GM21825 (cell line): ENCODE data around the gene FAM110D.

Experiments
- ATAC-seq: cut with Tn5 transposase; IDR thresholded peaks from one replicate; pipeline ENCODE4 v1.9.1; 2021; ENCODE audit warnings: mild to moderate bottlenecking, moderate library complexity; ENCODE audit not compliant: unreplicated experiment

Gene FAM110D

GRCh38 chr1:26161415-26162219, 2.7 kb downstream of the FAM110D start:
- ATAC-seq = no peak

- ATAC-seq = no peak
Observed at GRCh38 chr1:26162220-26162709, 3.4 kb downstream of the FAM110D start.

- ATAC-seq = no peak
Observed at GRCh38 chr1:26163684-26164035, 4.8 kb downstream of the FAM110D start.

DNA sequence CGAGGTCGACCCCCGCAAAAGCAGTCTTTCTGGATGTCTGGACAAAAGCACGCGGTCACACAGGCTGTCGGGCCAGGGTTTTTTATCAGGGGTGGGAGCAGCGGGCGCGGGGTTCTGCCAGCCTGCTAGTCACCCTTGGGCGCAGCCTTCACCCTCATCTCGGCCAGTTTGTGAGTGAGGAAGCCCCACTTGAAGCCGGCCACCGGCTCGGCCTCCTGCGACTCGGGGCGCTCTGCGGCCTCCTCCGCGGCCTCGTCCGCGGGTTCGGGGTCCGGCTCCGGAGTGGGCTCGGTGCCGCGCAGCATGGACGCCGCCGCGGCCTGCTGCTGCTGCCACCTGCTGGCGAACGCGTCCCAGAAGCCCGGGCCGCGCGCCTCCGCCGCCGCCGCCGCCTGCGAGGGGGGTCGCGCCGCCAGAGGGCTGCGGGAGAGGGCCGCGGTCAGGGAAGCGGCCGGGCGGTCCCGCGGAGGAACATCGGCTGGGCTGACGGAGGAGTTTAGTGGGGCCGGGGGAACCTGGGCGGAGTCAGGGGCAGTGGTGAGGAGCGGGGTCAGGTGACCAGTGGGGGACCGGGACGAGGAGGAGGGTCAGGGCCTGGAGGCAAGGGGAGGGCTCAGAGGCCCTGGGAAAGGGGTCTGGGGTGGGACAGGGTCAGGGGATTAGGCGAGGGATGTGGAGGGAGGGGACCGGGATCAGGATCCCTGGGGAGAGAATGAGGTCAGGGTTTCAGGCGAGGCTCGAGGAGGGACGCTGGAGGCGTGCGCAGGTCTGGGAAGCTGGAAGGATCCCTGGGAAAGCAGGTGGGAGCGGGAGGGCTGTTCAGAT, 5.4 kb downstream of the FAM110D start:
- ATAC-seq = no peak

- ATAC-seq = no peak
Observed at GRCh38 chr1:26164861-26165842, 6.3 kb downstream of the FAM110D start.

GRCh38 chr1:26166719-26167281, 7.9 kb downstream of the FAM110D start:
- ATAC-seq = no peak

DNA sequence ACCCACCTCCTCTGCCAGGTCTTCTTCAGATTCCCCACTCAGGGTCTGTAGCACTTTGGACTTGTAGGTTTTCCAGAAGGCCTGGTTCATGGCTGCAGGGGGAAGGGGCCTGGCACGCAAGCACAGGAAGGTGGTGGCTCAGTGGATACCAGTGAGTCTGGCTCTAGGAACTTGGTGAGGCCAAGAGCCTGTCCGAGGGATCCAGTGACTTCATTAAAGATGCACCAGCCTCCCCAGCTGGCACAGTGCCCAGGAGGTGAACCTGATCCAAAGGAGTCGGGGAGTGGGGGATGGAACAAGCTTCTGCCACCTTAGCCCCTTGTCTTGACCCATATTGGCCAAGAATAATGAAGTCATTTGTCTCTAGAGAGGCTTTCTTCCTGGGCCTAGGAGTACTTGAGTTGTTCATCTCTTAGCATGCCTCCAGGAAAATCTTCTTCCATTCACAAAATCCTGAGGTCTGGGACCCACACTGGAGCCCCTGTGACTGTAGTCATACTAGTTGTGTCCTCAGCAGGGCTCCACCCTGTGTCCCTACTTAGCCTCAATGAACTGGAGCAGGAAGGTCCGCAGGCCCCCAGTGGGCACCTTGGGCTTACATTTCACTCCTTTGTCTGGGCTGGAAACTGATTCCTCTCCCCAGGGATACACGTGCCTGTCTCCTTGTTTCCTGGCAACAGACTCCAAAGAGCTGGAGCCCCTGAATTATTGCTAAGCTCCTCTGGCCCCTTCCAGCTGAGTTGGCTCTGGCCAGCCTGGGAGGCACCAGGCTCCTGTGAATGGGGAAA, 9.7 kb downstream of the FAM110D start, which contains the start of gene C1orf232:
C1orf232 (minus strand) TSS at position 554 of the 788 bp plus-strand sequence; CDS start at position 90, 464 bp downstream.
- ATAC-seq = no peak

DNA sequence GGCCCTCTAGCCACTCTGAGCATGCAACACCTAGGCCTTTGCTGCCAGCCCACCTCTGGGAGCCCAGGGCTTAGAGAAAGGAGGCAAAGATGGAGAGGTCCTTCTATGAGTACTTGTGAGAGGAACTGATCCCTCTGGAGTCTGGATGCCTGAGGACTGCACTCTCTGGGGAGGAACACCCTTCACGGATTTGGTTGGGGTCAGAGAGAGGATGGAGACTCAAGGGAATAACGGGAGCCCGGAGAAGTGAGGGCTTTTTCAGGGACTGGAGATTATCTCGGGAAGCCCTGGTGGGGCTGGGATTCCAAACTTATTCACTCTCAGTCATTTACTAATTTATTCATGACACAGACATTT, 10.3 kb downstream of the FAM110D start:
- no peak for ATAC-seq

DNA sequence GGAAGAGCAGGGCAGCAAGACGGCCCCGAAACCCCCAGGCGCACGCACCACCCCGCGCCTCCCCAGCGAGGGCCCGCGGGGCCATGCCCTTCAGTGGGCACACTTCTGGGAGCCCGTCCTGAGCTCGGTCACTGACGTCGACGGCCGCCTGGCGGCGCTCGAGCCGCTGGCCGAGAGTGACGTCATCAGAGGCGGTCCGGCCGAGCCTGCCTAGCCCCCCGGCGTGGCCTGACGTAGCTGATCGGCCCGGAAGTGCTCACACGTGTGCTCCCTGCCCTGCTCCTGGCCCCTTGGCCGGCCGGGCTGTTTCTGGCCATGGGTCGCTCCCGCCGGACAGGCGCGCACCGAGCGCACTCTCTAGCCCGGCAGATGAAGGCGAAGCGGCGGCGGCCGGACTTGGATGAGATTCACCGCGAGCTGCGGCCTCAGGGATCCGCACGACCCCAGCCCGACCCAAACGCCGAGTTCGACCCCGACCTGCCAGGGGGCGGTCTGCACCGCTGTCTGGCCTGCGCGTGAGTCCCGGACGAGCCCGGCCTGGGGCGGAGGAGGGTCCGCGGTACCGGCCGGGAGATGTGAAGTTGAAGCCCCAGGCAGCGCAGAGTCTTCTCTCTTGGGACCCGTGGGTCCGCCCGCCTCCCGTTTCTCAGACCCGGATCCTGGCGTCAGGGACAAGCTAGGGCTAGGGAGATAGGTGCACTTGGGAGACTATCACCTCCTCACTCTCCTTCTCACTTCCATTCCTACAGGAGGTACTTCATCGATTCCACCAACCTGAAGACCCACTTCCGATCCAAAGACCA, 11.0 kb downstream of the FAM110D start, which contains the start of gene ZNF593:
ZNF593 (plus strand) TSS at position 240 of the 803 bp plus-strand sequence; CDS start at position 316, 76 bp downstream.
- peak; percentile 89 for ATAC-seq

DNA sequence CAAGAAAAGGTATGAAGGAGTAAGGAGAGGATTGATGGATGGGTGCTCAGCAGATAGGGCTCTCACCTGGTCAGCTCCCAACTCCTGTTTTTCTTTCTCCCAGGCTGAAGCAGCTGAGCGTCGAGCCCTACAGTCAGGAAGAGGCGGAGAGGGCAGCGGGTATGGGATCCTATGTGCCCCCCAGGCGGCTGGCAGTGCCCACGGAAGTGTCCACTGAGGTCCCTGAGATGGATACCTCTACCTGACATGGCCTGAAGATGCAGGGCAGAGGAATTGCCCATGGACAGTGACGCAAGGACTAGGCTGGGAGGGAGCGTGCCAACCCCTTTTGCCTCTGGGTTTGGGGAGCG, 11.6 kb downstream of the FAM110D start:
- no peak for ATAC-seq

GRCh38 chr1:26171084-26172072, 12.5 kb downstream of the FAM110D start, which contains the start of gene ZNF593OS:
ZNF593OS (minus strand) TSS chr1:26171832; CDS start chr1:26171661, 171 bp downstream.
- ATAC-seq = no peak

DNA sequence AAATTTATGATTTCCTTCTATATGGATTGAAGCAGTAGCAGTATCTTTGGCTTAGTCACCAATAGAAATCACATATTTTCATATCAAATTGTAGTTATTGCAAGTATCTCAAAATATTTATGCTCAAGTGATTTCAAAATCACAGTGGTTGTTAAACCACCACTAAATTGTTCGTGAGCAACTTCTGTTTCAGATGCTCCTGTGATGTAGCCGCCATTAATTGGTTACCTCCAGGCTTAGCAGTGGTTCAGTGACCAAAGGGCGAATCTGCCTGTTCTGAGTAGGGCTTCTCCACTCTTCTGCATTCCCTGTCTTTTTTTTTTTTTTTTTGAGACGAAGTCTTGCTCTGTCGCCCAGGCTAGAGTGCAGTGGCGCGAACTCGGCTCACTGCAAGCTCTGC, 16.5 kb downstream of the FAM110D start:
- ATAC-seq = no peak

DNA sequence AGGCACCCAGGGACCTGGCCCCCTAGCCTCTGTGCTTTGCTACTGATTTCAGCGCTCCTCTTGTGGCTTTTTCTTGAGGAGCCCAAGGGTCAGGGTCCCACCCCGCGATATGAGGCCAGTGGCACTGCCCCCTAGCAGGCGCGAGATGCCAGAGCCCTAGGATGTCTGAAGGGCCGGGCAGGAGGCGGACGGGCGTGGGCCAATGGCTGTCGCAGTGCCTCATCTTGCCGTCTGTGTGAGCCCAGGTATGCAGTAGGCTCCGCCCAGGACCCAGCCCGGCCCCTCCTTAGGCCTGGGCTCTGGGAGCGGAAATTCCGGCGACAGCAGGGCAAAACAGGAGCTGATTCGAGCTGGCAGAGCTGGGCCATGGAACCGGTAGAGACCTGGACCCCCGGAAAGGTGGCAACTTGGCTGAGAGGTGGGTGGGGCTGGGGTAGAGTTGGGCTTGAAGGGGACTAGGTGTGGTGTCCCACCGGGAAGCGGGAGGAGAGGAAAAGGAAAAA, 18.4 kb downstream of the FAM110D start, which contains the start of gene CNKSR1:
CNKSR1 (plus strand) TSS at position 310 of the 503 bp plus-strand sequence; CDS start at position 367, 57 bp downstream.
- no peak for ATAC-seq

DNA sequence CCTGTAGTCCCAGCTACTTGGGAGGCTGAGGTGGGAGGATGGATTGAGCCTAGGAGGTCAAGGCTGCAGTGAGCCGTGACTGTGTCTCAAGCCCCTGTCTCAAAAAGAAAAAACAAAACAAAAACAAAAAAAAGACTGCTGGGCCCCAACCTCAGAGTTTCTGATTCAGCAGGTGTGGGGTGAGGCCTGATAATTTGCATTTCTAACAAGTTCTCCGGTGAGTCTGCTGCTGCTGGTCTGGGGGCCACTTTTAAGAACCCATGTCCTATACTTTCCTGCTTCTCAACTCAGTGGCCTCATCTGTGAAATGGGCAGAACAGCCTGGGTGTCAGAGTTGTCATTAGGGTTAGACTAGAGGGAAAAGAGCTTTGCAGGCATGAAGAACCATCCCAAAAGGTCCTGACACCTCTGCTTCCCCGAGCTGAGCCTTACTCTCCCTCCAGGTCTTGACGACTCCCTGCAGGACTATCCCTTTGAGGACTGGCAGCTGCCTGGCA, 21.2 kb downstream of the FAM110D start:
- no peak for ATAC-seq

DNA sequence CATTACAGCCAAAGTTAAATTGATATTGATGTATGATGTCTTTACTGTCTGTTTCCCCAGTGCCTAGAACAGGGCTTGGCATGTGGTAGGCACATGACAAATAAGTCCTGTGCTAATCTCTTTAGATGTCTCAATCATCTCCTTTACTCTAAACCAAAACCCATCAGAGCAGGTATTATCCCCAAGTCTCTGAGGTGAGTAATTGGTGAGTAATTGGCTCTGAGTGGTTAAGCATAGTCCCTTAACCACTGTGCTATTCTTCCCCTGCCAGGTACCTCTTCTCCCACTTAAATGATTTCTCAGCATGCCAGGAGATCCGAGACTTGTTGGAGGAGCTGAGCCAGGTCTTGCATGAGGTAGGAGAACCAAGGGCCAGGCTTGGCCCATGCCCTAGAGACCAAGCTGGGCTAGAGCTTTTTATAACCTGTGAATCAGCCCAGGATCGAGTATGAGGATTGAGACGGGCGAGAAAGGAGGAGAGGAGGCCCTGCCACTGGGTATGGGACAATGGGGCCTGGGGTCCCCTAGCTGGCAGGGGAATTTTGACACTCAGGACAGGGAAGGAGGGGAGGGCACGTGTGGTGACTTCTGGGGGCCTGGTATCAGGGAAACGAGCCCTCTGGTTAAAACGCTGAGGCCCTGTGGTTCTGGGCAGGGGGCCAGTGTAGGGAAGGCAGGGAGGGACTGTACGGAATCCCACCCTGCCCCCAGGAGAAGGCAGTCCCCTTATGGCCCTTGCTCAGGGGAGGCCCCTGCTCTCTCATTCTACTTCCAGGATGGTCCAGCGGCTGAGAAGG, 22.9 kb downstream of the FAM110D start:
- no peak for ATAC-seq

GRCh38 chr1:26182383-26182696, 23.5 kb downstream of the FAM110D start:
- ATAC-seq = no peak
